ENCODE data around the gene BBIP1. TPM values are rescaled to one million over a fixed set of nuclear protein-coding genes. Genes with fewer than 3 reads are reported as not detected.

BBIP1 gene
- total RNA-seq, 1 donor from 2014 or later: 33.6 TPM

- Mint-ChIP-seq H3K27ac (ENCODE audit: unreplicated experiment) (no peak overlapping the region), H3K9me3 (peaks cover 13% of the 10 kb centered on the region), H3K36me3 (ENCODE audit: low read depth) (peaks cover 25% of the 10 kb centered on the region), H3K27me3 (ENCODE audit: low read depth) (no peaks in the 10 kb centered on the region), H3K4me1 (peaks cover 6% of the 10 kb centered on the region), H3K4me3 (no peak overlapping the region)
- no peak for DNase-seq (ENCODE audit: low read depth, low spot score)
- TF ChIP-seq CTCF (conservative IDR thresholded peaks at IDR 0.05): no peak
These were observed 20.4 kb upstream of the BBIP1 start for GRCh38 chr10:110939419-110939818.

- Mint-ChIP-seq H3K36me3 (ENCODE audit: low read depth) (peaks cover 7% of the 10 kb centered on the region), H3K4me1 (no peaks in the 10 kb centered on the region), H3K9me3 (peaks cover 3% of the 10 kb centered on the region), H3K27me3 (ENCODE audit: low read depth) (no peaks in the 10 kb centered on the region), H3K27ac (ENCODE audit: unreplicated experiment) (no peak overlapping the region), H3K4me3 (no peak overlapping the region)
- no peak for DNase-seq (ENCODE audit: low read depth, low spot score)
- TF ChIP-seq CTCF (conservative IDR thresholded peaks at IDR 0.05): no peak
These were observed 17.8 kb upstream of the BBIP1 start for GRCh38 chr10:110936757-110937156.

- Mint-ChIP-seq H3K4me3 (no peak overlapping the region), H3K27me3 (ENCODE audit: low read depth) (no peaks in the 10 kb centered on the region), H3K36me3 (ENCODE audit: low read depth) (no peaks in the 10 kb centered on the region), H3K27ac (ENCODE audit: unreplicated experiment) (no peak overlapping the region), H3K9me3 (no peaks in the 10 kb centered on the region), H3K4me1 (no peaks in the 10 kb centered on the region)
- no peak for TF ChIP-seq CTCF (conservative IDR thresholded peaks at IDR 0.05)
- no peak for DNase-seq (ENCODE audit: low read depth, low spot score)
These were observed 13.7 kb upstream of the BBIP1 start for GRCh38 chr10:110932505-110933180.

- no peaks in the 10 kb centered on the region for H3K4me1 Mint-ChIP-seq
- no peaks in the 10 kb centered on the region for H3K36me3 Mint-ChIP-seq (ENCODE audit: low read depth)
- H3K27ac Mint-ChIP-seq (ENCODE audit: unreplicated experiment): no peak overlapping the region
- H3K4me3 Mint-ChIP-seq: no peak overlapping the region
- no peaks in the 10 kb centered on the region for H3K9me3 Mint-ChIP-seq
- no peak for DNase-seq (ENCODE audit: low read depth, low spot score)
- TF ChIP-seq CTCF (conservative IDR thresholded peaks at IDR 0.05): no peak
- H3K27me3 Mint-ChIP-seq (ENCODE audit: low read depth): no peaks in the 10 kb centered on the region
These were observed 12.9 kb upstream of the BBIP1 start for GRCh38 chr10:110931769-110932381.

- H3K4me1 Mint-ChIP-seq: peaks cover 9% of the 10 kb centered on the region
These were observed 8.5 kb upstream of the BBIP1 start for GRCh38 chr10:110927461-110927860.

More at GRCh38 chr10:110927461-110927860, 8.5 kb upstream of the BBIP1 start:
- Mint-ChIP-seq H3K4me3 (no peak overlapping the region), H3K27me3 (ENCODE audit: low read depth) (no peaks in the 10 kb centered on the region), H3K36me3 (ENCODE audit: low read depth) (no peaks in the 10 kb centered on the region), H3K27ac (ENCODE audit: unreplicated experiment) (no peak overlapping the region), H3K9me3 (no peaks in the 10 kb centered on the region)
- no peak for TF ChIP-seq CTCF (conservative IDR thresholded peaks at IDR 0.05)
- DNase-seq (ENCODE audit: low read depth, low spot score): no peak
